NCI-H1105 (cell line): ENCODE results near the gene LPAR1.
"Not testable (repeated sequence)": the region's sequence is repeated elsewhere in the genome, so short reads cannot be mapped to it uniquely, and the experiment has no call there.

ENCODE experiments used
- DNase-seq: peaks from one replicate; lab custom pipeline; 2025; lab: John Stamatoyannopoulos, UW

Gene LPAR1, protein sequence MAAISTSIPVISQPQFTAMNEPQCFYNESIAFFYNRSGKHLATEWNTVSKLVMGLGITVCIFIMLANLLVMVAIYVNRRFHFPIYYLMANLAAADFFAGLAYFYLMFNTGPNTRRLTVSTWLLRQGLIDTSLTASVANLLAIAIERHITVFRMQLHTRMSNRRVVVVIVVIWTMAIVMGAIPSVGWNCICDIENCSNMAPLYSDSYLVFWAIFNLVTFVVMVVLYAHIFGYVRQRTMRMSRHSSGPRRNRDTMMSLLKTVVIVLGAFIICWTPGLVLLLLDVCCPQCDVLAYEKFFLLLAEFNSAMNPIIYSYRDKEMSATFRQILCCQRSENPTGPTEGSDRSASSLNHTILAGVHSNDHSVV

DNA sequence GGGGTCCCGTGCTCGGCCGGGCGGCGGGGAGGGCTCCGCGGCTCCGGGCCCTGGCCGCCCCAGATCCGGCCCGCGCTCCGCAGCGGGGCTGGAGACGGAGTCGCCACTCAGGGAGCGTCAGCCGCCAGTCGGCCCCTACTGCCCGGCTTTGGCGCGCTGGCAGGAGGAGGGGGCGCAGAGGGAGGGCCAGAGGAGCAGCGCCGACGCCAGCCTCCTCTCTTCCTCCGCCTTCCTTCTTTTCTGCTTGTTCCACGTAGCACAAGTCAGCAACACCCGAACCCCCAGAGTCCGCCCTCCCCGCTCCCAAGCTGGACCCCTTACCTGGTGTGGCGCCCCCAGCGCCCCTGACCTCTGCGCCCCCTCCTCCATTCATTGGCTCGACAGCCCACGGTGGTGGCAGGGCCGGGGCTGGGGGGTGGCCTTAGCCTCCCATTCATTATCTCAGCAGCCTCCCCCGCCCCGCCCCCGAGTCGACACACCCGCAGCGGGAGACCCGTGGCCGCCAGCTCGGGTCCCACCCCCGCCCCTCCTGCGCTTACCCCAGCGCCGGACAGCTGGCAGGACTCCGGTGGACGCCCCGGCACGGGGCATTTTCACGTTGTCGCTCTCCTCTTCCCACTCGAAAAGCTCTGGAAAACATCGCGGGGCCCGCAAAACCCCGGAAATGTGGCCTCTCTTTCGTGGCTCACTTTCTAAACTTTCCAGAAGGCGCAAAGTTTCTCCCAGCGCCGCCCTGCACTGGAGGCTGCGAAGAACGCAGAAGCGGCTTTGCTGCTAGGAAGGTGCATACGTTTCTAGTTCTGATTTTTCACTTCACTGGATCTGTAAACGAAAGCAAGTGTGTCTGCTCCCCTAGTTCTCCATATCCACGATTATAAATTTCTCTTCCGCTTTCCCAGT, at the start of gene LPAR1:
Gene LPAR1, minus strand, starts transcription at position 140 of the 900 bp plus-strand sequence. CDS start 66,353 bp downstream, outside the sequence.
- no peak for DNase-seq

DNA sequence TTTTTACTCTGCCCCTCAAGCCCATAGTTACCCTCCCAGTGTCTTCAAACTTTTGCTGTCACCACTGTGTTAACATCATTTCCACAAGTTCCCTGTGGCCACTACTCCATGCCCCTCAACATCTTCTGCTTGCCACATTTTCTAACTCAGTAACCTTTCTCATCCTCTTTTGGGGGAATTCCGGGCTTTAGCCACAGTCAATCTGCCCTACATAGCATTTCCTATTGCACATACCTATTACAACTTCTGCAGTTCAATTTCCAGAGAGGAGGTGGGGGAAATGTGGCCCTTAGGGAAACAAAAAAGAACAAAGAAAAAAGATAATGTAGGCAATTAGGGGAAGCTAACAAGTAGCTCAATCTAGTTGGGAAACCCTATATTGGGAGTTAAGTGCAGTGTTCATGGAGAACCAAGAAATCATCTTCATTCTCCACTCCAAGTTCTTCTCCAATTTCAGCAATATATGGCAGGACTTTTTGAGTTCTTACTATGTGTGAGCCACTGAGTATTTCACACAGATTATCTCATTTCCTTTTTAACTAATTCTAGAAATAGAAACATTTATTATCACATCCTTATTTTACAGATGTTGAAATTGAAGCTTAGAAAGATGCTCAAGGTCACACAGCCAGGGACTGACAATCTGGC, 40.2 kb upstream of the LPAR1 start:
- DNase-seq, result no peak

DNA sequence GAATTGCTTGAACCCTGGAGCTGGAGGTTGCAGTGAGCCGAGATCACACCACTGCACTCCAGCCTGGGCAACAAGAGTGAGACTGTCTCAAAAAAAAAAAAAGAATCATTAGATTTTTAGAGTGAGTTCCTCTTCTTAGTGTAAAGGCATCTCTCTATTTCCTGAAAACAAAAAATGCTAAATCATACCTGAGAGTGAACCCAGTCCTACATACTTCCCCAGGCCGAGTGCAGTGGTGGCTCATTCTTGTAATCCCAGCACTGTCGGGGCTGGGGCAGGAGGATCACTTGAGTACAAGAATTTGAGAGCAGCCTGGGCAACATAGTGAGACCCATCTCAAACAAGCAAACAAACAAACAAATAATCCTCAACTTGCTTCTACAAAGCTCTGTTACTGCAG, 38.2 kb upstream of the LPAR1 start:
- no peak for DNase-seq

DNA sequence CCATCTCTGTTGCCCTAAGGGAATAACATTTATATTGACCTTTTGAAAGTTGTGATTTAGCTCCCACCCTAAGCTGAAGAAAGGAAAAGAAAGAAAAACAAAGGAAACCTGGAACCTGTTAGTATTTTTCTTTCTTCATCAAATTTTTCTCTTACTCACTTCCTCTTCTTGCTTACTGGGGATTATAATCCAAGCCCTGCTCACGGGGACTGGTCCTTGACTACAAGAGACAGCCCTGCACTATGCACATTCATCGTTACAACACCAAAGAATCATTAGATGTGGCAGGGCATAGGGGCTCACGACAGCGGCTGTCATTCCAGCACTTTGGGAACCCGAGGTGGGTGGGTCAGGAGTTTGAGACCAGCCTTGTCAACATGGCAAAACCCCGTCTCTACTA, 37.8 kb upstream of the LPAR1 start:
- DNase-seq, result no peak

DNA sequence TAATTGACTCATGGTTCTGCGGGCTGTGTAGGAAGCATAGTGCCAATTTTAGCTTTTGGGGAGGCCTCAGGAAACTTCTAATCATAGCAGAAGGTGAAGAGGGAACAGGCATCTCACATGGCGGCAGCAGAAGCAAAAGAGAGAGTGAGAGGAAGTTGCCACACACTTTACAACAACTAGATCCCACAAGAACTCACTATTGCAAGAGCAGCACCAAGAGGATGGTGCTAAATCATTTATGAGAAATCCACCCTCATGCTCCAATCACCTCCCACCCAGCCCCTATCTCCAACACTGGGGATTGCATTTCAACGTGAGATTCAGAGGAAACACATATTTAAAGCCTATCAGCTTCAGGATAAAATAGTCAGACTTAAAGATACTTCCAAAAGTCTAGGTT, 36.1 kb upstream of the LPAR1 start:
- no peak for DNase-seq

DNA sequence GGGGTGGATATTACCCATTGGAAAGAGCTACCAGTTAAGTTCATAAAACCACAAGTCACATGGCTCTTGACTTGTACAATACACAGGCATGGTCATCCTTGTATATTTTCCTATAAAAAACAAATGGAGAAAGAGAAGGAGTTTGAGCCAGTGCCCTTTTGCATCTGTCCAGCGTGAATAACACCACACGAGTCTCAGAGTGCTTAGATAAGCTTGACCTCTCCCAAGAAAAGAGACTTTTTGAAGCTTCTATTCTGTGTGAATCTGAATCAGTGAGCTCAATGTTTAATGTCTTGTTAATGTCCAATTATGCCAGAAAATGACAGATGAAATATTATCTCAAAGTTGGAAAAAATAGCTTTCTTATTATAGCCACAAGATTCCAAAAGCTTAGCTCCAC, 30.9 kb upstream of the LPAR1 start:
- DNase-seq, result no peak

DNA sequence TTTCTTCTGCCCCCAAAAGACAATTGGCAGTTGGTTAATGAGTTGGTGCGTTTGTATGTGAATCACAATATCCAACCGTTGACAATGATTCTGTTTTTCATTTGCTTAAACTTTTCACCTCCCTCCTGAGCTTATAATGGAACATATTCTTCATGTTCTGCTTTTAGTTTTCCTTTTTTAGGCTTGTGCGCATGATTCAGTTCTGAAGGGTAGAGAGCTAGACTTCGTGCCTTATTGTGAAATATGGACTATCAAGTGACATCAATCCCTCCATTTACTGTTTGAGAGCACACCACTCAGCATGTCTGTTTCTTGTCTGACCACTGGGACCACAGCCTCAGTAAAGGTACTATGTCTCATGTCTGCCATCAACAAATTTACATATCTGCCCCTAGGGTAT, 30.5 kb upstream of the LPAR1 start:
- no peak for DNase-seq

DNA sequence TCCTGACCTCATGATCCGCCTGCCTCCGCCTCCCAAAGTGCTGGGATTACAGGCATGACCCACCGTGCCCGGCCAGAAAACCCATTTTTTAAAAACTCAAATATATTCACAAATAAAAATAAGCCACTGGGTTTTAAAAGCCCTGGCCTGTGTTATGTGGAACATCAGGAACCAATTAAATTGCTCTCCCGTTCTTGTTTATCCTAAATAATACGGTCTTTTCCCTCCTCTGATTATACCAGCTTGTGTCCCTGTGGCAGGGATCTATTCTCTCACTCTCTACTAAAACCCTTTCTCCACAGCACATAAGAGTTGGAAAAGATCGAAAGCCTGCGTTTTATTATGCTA, 30.1 kb upstream of the LPAR1 start:
- no peak for DNase-seq

DNA sequence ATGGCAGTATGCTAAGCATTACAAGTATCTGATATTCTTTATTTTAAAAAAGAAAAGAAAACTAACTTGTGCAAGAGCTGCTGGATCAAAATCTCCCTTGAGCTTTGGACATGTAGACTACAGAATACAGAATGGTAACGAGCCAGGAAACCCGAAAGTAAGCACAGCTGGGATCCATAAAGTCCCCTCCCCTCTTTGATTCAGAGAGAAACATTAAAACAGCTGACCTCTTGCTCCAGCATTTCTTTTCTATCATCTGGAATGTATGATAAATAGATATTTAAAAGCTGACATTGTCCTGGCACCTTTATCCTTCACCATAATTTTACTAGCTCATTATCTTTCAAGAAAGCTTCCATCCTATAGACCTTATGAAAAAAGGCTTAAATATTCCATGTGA, 28.2 kb upstream of the LPAR1 start:
- DNase-seq, result no peak

DNA sequence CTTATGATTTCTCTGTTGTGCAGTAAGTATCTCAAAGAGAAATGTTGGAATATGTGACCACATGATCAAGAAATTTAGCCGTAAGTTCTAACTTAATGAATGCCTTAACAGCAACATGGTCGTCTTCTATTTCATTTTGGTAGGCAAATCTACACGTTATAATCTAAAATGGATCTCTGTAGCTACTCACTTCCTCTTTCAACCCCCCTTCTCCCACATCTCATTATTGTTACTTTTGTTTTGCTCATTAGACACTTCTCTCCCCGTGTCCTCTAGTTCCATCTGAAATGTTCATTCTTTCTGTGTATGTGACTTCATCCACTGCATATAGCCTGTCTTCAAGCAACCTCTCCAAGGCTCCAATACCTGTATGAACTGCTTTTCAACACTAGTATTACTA, 27.1 kb upstream of the LPAR1 start:
- DNase-seq, result no peak

DNA sequence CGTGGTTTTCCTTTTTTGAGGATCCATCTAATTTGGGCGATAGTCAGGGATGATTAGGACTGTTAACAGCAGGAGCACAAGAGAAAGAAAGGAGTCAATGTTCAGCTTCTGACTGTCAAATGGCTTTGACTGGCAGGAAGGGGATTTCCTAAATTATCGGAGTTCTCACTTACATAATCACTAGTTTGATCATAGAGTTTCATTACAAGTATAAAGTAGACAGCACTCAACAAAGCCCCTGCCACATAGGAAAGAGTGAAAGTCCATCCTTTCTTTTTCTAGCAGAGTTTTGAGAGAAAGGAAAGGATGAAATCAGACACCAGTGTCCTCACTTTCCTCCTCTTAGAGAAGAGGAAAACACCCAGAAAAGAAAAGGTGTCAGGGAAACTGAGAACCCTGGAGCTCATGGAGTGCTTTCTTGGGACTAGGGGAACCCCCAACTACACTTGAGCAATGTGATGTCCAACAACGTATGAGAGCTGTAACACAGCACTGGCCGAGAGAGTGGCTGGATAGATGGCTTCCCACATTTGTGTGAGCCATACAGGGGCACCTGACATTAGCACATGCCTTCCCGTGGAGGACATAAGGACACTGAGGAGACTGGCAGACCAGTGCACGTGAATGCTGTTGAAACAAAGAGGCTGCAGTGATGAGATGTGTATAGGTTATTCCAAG, 26.0 kb upstream of the LPAR1 start:
- no peak for DNase-seq

DNA sequence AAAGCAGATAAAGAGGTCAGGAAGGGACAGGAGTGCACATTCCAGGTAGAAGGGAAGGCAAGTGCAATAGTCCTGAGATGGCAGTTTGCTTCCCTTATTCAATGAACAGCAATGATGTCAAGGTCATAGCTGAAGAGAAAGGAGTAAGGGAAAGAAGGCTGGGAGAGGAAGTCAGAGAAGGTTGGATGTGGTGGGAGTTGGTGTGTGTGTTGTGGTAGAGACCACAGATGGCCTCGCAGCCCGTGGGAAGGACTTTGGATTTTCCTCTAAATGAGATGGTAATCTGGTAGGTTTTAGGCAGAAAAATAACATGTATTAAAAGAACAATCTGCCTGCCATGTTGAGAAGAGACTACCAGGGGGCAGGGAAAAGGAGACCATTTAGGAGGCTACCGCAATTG, 25.1 kb upstream of the LPAR1 start:
- DNase-seq, result no peak

DNA sequence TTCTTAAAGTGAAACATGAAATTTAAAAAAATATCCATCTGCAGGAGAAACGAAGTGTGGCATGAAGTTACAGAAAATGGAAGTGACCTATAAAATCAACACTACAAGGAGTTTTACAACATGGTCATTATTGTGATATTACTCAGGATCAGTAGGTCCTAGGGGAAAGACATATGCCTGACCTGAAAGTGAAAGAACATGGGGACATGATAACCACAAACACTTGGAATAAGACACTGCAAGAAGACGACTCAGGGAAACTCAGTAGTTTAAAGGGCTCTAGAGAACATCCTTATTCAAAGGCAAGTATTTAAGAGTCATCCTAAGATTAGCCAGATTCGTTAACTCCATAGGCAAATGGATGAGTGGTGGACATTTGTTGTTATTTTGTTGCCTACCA, 19.9 kb upstream of the LPAR1 start:
- no peak for DNase-seq

DNA sequence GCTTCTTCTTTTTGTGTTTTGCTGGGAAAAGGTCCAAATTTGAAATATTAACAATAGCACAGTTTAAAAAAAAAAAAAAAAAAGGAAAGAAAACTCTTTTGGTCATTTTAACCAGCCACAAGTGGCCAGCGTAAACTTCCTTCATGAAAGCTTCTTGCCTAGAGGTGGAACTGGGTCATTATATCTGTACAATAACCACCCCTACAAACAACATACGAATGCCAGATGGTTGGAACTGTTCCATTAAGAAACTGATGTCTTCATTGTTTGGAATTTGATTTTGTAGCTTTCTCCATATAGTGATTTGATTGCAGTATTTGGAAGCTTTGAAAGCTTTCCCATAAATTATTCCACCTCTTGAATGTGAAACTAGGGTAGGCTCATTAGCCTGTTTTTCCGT, 18.3 kb upstream of the LPAR1 start:
- no peak for DNase-seq

DNA sequence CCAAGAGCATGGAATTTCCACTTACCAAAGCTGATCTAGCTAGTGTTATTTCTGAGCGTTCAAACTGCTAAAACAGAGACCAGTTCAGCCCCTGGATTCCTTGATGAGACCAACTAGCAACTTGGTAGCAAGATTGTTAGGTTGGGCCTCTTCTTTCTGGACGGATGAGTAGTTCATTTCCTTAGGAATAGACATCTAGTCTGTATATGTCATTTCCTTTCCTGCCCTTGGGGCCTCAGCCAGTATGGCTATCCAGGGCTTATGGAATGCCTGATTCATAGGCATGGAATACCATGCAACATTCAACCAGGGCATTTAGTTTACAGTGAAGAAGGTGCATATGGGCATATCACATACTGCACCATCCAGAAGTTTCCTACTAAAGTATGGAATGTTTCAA, 14.5 kb upstream of the LPAR1 start:
- DNase-seq, result no peak

DNA sequence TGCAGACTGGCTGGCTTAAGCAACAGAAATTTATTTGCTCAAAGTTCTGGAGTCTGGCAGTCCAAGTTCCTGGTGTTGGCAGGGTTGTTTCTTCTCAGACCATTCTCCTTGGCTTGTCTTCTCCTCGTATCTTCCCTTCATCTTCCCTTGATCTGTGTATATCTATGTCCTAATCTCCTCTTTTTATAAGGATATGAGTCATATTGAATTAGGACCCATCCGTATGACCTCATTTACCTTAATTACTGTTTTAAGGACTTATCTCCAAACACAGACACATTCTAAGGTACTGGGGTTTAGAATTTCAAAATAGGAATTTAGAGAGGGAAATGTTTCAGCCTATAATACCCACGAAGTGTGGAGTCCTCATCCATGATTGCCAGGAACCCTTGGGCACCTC, 13.1 kb upstream of the LPAR1 start:
- no peak for DNase-seq

DNA sequence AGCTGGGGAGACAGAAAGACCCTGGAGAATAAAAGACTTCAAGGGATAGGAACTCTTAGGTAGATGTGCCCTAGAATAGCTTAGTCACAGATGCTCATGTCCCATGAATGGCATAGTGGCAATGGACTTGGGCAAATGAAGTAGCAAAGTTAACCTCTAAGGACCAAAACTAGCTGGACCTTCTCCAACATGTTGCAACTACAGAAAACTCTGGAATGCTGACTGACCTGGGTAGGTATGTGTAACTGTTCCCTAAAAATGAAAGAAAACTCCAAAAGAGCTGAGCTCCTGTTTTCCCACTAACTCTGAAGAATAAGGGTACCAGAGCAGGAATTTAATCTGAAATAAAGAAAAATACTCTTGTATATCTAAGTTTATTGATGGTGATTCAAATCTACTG, 12.5 kb upstream of the LPAR1 start:
- DNase-seq, result no peak

DNA sequence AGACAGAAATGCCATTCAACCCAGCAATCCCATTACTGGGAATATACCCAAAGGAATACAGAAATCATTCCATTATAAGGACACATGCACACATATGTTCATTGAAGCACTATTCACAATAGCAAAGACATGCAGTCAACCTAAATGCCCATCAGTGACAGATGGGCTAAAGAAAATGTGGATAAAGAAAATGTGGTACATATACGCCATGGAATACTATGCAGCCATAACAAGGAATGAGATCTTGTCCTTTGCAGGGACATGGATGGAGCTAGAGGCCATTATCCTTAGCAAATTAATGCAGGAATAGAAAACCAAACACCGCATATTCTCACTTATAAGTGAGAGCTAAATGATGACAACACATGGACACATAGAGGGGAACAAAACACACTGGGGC, 9.0 kb upstream of the LPAR1 start:
- not testable (repeated sequence) for DNase-seq

DNA sequence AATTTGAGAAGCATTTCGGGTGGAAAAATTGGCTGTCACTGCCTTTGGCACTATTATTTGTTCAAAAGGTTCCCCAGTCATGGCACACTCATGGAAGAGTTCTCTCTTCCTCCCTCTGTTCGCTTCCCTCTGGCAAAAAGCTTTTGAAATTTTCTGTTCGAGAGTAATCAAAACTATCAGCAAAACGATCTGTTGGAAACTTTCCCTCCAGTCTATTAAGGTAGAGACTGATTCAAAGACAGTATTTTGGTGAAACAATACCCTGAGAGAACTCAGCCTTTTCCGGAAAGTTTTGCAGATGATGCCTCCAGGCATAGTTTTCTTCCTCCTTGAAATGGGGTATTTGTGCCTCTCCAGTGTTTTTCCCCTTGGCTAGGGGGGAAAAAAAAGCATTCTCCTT, 3.6 kb upstream of the LPAR1 start:
- DNase-seq, result no peak

DNA sequence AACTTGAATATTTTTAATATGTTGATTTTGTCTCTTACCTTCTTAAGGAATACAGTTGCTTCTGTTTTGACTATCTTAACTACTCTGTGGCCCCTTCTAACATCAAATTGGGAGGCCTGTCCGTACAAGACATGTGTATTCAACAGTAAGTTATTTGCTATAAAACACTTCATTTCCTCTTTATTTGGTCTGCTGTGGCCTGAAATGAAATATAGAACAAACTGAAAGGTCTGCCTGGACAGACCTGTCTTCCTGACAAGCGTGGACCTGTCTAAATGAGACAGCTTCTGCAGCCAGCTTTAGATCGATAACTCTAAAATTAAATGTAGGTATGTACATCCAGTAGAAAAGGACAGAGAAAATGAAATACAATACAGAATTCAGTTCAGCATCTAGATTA, 2.2 kb upstream of the LPAR1 start:
- DNase-seq, result no peak

DNA sequence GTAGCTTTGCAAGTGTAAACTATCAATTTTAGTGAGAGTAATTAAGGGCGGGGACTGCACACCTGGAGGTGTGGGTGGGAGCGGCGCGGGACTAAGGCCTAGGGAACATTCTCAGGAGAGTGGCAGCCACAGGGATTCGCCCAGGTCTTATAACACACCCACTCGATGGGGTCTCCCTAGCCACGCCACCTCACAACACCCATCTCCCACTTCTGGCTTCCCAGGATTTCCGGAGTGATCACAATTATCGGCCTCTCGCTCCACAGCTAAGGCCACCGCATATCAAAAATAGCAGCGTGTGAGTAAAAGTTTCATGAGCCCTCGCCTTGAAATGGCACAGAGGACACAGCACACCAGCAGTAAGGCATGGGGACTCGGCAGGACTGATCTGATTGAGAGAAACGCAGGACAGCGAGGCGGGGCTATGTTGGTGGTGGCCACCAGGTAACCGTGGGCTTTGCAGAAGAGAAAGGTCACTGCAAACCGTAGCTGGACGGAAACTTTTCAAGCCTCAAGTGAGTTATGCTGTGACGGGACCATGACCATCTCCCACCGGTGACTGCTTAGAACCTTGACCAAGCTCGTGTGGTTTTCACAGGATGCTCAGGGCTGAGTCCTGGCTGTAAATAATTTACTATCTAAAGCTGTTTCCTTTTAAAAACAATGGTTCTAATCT, 1.1 kb upstream of the LPAR1 start:
- no peak for DNase-seq
